Jurkat, Clone E6-1 (cell line): Measurements from ENCODE around the gene BAZ2B. TPM values are rescaled to one million over a fixed set of nuclear protein-coding genes. Genes with fewer than 3 reads are reported as not detected.
"Not testable (repeated sequence)": the region's sequence is repeated elsewhere in the genome, so short reads cannot be mapped to it uniquely, and the experiment has no call there.

Source experiments
- DNase-seq: peaks from one replicate; pipeline ENCODE4 v3.0.0-alpha.2; 2011; ENCODE audit warnings: low read depth, low spot score
- H3K4me3 ChIP-seq: 2 replicates; pipeline ENCODE4 v1.5.1; 2011; ENCODE audit warnings: mild to moderate bottlenecking, low read length, control low read depth, moderate library complexity
- polyA plus RNA-seq: library from polyadenylated mRNA; unstranded; fragments of >200 nt; gene quantifications from one replicate; pipeline ENCODE4 v1.2.1, GENCODE V29; 2012; ENCODE audit warnings: missing spikeins; ENCODE audit not compliant: insufficient read length, insufficient read depth

The BAZ2B gene
- polyA plus RNA-seq = 7.2 TPM

DNA sequence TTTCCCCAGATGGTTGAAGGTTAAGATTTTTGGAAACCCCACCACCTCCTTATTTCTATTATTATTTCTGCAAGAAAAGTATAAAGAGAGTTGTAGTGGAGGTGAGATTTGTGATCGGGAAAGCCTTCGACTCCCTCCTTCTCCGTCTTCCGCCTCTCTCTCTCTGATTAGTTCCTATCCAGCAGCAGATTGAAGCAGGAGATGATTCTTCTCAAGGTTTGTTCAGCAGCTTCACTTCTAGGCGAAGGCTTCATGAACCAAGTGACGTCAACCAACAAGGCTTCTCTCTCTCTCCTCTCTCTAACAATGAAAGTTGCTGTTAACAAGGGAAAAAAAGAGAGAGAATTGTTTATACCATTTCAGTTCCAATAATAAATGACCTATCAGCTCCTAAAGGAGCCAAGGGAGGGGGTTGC, at the start of gene BAZ2B:
TSS of gene BAZ2B (minus strand) at position 263 of the 416 bp plus-strand sequence. CDS start 137,829 bp downstream, outside the sequence.
- H3K4me3 ChIP-seq = peak within 1 kb of the TSS; percentile 49
- no peak for DNase-seq

- DNase-seq = no peak
- no peak overlapping the region for H3K4me3 ChIP-seq
These were observed 44.9 kb upstream of the BAZ2B start for GRCh38 chr2:159661286-159661685.

DNA sequence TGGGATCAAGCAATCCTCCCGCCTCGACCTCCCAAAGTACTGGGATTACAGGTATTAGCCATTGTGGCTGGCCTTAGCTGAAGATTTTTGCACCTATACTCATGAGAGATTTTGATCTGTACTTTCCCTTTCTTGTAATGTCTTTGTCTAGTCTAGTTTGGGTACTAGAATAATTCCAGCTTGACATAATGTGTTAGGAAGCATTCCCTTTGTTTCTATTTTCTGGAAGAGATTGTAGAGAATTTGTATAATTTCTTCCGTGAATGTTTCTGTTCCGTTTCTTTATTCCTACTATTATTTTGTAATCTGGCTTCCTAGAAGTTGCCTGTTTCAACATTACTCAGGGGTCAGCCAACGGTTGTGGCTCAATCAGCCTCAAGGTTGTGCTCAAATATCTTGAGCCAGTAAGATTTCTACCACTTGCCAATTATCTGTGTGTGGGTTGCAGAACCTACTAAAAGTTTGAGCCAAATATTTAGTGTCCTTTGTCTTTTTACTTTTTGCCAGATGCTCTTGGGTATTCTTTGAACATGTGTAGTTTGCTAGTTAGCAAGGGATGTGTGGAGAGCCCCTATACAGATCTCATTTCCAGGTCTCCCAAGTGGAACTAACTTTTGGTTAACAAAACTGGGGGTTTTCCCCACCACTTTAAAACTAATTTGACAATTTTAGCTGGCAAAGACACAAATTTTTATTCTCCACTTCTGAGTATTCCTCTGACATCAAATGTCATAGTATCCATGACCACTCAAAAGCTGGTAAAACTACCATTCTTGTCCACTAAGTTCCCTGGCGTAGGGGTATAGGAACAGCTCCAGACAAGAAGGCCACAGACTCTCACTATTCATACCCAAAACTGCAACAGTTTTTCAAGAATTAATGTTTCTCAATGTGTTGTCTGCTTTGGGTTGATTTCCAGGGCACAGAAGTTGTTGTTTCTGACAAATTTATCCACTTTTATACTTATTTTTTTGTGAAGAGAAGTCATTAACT, 42.8 kb upstream of the BAZ2B start:
- DNase-seq = no peak
- no peak overlapping the region for H3K4me3 ChIP-seq

DNA sequence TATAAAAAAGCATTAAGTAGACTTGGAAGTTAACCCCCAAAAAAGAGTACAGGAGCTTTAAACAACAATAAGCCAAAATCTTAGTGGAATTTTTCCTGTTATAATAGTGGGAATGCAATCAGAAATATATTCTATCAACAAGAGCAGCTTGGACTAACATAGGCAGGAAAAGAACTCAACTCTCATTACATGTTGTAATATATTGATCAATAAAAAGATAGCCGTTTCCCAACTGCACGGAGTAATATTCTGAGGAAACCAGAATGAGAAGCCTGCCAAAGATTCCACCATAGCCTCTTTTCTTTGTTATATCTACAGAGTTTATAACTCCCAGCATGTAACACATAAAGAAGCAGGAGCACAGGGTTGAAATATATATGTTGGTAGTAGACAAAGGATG, 37.6 kb upstream of the BAZ2B start:
- DNase-seq = no peak
- H3K4me3 ChIP-seq = no peak overlapping the region

DNA sequence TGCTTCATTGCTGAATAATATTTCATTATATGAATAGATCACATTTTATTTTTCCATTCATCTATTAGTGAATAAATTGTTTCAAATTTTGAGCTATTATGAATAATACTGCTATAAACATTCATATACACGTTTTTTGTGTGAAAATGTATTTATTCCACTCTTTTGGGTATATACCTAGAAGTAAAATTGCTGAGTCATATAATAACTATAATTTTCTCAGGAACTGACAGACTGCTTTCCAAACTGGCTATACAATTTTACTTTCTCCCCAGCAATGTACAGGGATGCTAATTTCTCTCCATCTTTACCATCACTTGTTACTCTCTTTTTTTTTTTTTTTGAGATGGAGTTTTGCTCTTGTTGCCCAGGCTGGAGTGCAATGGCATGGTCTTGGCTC, 35.5 kb upstream of the BAZ2B start:
- DNase-seq = no peak

DNA sequence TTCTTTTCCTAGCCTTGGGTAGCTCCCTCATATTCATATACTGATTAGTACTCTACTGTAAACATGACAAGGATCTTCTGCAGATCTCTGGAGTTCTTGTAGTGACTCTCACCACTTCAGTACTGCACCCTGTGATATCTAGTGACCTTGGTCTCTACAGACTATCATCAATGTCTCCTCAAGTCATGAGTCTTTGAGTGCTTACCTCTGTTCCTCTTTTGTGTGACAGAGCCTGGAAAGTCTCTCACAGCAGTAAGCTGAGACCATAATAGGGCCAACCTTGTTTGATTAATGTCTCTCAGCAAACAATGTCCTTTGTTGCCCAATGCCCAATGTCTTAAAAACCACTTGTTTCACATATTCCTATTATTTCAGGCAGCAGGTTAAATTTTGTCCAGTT, 34.2 kb upstream of the BAZ2B start:
- no peak overlapping the region for H3K4me3 ChIP-seq
- no peak for DNase-seq

More for the DNA sequence above, 35.5 kb upstream of the BAZ2B start:
- no peak overlapping the region for H3K4me3 ChIP-seq

- no peak for DNase-seq
- no peak overlapping the region for H3K4me3 ChIP-seq
These were observed 32.3 kb upstream of the BAZ2B start for GRCh38 chr2:159648643-159649042.

- H3K4me3 ChIP-seq = no peak overlapping the region
- no peak for DNase-seq
These were observed 31.3 kb upstream of the BAZ2B start for GRCh38 chr2:159647667-159648066.

DNA sequence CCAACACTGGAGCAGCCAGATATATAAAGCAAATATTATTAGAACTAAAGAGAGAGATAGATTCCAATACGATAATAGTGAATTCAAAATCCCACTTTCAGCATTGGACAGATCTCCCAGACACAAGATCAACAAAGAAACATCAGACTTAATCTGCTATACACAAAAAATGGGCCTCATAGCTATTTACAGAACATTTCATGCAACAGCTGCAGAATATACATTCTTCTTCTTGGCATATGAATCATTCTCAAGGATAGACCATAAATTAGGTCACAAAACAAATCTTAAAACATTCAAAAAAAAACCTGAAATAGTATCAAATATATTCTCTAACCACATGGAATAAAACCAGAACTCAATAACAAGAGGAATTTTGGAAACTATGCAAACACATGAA, 23.8 kb upstream of the BAZ2B start:
- DNase-seq = no peak
- H3K4me3 ChIP-seq = no peak overlapping the region

DNA sequence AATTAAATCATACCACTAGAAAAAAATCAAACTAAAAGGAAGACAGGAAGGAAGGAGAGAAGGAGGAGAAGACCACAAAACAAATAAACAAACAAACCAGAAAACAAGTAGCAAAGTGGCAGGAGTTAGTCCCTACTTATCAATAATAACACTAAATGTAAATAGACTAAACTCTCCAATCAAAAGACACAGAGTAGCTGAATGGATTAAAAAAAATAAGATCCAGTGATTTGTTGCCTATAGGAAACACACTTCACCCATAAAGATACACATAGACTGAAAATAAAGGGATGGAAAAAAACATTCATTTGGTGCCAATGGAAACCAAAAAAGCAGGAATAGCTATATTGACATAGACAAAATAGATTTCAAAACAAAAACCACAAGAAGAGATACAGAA, 23.4 kb upstream of the BAZ2B start:
- no peak overlapping the region for H3K4me3 ChIP-seq
- DNase-seq = no peak

DNA sequence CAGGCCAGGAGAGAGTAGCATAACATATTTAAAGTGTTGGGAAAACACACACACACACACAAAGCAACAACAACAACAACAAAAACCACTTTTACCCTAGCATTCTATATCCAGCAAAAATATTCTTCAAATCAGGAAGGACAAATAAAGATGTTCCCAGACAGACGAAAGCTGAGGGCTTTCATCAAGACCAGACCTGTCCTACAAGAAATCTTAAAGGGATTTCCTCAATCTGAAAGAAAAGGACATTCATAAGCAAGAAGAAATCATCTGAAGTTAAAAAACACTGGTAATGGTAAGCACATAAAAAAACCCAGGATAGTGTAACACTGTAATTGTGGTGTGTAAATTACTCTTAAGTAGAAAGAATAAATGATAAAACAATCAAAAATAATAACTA, 22.7 kb upstream of the BAZ2B start:
- DNase-seq = no peak

GRCh38 chr2:159637988-159638501, 21.7 kb upstream of the BAZ2B start:
- H3K4me3 ChIP-seq = no peak overlapping the region
- no peak for DNase-seq

More for the DNA sequence above, 22.7 kb upstream of the BAZ2B start:
- H3K4me3 ChIP-seq = no peak overlapping the region

DNA sequence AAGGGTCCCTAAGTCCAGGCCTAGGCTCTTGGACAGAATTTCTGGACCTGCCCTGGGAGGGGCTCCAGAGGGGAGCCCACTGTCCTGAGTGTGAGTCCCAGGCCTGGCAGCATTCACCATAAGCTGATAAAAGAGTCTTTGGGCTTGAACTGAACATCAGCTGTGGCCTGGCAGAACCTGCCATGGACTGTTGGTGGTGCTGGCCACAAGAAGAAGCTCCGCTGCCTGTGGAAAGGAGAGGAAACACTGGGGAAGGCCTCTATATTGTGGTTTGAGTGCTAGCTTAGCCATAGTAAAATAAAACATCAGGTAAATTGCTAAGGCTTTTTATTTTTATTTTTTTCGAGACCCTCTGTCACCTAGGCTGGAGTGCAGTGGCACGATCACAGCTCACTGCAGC, 20.9 kb upstream of the BAZ2B start:
- H3K4me3 ChIP-seq = no peak overlapping the region
- DNase-seq = no peak

GRCh38 chr2:159635006-159635789, 18.9 kb upstream of the BAZ2B start:
- no peak for DNase-seq

DNA sequence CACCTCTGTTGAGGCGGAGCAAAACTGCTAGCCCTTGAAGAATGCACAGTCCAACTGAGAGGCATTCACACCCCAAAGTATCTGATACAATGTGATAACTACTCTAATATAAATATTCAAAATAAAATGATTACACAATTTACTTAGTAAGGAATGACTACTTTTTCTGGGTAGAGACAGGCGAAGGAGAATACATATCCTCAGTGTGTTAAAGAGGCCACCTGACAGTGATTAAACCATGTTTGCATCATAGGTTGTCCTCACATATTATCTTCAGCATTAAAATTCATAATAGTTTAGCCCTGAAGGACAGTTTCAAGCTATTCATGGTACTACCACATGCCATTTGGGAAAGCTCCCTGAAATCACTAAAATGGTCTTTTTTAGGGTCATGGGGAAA, 16.9 kb upstream of the BAZ2B start:
- no peak for DNase-seq
- H3K4me3 ChIP-seq = no peak overlapping the region

More at GRCh38 chr2:159635006-159635789, 18.9 kb upstream of the BAZ2B start:
- no peak overlapping the region for H3K4me3 ChIP-seq

DNA sequence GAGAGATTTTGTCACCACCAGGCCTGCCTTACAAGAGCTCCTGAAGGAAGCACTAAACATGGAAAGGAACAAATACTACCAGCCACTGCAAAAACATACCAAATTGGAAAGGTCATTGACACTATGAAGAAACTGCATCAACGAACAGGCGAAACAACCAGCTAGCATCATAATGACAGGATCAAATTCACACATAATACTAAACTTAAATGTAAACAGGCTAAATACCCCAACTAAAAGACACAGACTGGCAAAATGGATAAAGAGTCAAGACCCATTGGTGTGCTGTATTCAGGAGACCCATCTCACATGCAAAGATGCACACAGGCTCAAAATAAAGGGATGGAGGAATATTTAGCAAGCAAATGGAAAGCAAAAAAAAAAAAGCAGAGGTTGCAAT, 9.3 kb upstream of the BAZ2B start:
- not testable (repeated sequence) for DNase-seq

DNA sequence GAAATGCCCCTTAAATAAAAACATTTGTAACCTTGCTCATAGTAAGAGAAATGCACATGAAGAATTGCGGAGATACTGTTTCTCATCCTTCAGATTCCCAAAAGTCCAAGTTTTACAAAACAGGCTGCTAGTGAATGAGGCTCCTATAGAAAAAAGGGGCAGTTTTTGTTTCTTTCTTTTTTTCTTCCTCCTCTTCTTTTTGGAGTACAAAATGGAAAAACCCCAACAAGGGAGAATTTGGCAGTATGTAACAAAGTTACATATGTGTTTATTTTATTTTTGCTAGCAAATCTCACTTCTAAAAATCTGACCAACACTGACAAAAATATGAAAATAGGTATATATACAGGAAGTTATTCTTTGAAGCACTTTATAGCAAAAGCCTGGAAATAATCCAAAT, 7.1 kb upstream of the BAZ2B start:
- H3K4me3 ChIP-seq = no peak overlapping the region
- no peak for DNase-seq

More for the DNA sequence above, 9.3 kb upstream of the BAZ2B start:
- not testable (repeated sequence) for H3K4me3 ChIP-seq

GRCh38 chr2:159622966-159623365, 6.6 kb upstream of the BAZ2B start:
- DNase-seq = no peak
- H3K4me3 ChIP-seq = no peak overlapping the region

- DNase-seq = no peak
- no peak overlapping the region for H3K4me3 ChIP-seq
These were observed 4.4 kb upstream of the BAZ2B start for GRCh38 chr2:159620796-159621195.

DNA sequence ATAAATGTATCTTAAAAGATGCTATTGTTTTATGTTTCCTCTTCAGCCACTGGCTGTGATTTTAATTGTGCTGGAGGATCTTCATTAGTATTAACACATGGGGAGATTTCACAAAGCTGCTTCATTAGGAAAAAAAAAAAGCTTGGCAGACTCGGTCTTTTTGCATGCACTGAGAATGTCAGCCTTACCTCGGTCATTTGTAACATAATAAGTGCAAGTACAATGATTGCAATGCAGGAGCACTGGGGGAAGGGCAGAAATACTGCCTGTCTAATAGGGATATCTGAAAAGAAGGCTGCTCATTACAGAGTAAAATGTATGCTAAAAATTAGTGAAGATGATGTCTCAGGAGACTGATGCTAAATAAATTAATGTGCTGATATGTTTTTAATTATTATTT, 1.3 kb upstream of the BAZ2B start:
- H3K4me3 ChIP-seq = no peak overlapping the region
- DNase-seq = no peak
